Heart left ventricle (tissue), 16 donors: ENCODE data around the gene XKR7. TPM values are rescaled to one million over a fixed set of nuclear protein-coding genes. Genes with fewer than 3 reads are reported as not detected.

Experiments
- ATAC-seq, 4 donors: fragments of 200-7000 bp; cut with Tn5 transposase; one replicate each; pipeline ENCODE4 v1.9.1; 2020 to 2022; ENCODE audit warnings: moderate library complexity in 4 of 4, mild to moderate bottlenecking in 3 of 4, moderate number of reproducible peaks in 1 of 4
- DNase-seq, 5 donors: peaks; one replicate each; pipeline ENCODE4 v3.0.0-alpha.2; 2020
- H3K27ac ChIP-seq, 12 donors: fragments of 200-600 bp; sonication (generic) in 4 of 12; one replicate each; pipeline versions ENCODE4 v1.5.0 to v1.8.0; 2016 to 2022; ENCODE audit warnings: mild to moderate bottlenecking in 2 of 12
- H3K27me3 ChIP-seq, 9 donors: fragments of 200-600 bp; sonication (generic) in 2 of 9; one replicate each; pipeline versions ENCODE4 v1.5.1 to v1.8.0; 2016 to 2022; ENCODE audit warnings: mild to moderate bottlenecking in 3 of 9
- H3K36me3 ChIP-seq, 9 donors: fragments of 200-600 bp; sonication (generic) in 2 of 9; one replicate each; pipeline versions ENCODE4 v1.5.0 to v1.8.0; 2018 to 2022; ENCODE audit warnings: mild to moderate bottlenecking in 2 of 9
- H3K4me1 ChIP-seq, 12 donors: fragments of 200-600 bp; sonication (generic) in 4 of 12; one replicate each; pipeline versions ENCODE4 v1.5.0 to v1.8.0; 2016 to 2022; ENCODE audit warnings: mild to moderate bottlenecking in 3 of 12
- H3K4me3 ChIP-seq, 12 donors: fragments of 200-600 bp; sonication (generic) in 4 of 12; one replicate each; pipeline versions ENCODE4 v1.5.0 to v1.8.0; 2017 to 2022; ENCODE audit warnings: mild to moderate bottlenecking in 9 of 12, moderate library complexity in 4 of 12
- H3K9me3 ChIP-seq, 12 donors: fragments of 200-600 bp; sonication (generic) in 4 of 12; one replicate each; pipeline versions ENCODE4 v1.5.0 to v1.8.0; 2016 to 2022; ENCODE audit warnings: mild to moderate bottlenecking in 1 of 12
- POLR2A ChIP-seq, 2 donors: fragments of 450-650 bp; IDR thresholded peaks; one replicate each; pipeline ENCODE4 v1.6.1; 2017; ENCODE audit warnings: antibody characterized with exemption in 2 of 2, mild to moderate bottlenecking in 2 of 2, moderate library complexity in 2 of 2
- WGBS, 4 donors: extraction: QIAGEN DNeasy Blood & Tissue Kit in 2 of 4; methylation state at CpG; one replicate each; pipeline versions ENCODE4 v1.1.5 to v1.1.7; 2013 to 2018; 5-methylcytosine and 5-hydroxymethylcytosine counted together
- intact Hi-C, 10 donors: fragments of 100-400 bp; cut with DNase I; formaldehyde crosslinking; loops; one replicate each; pipeline versions ENCODE4 v1.11.1 to v1.14.2; 2022
- polyA plus RNA-seq, 2 donors: library from polyadenylated mRNA; stranded (reverse); fragments of 200-250 nt; gene quantifications; one replicate each; pipeline ENCODE4 v1.2.3, GENCODE V29; 2013
- total RNA-seq, 9 donors: library from RNA; depleted of rRNA in 2 of 9; stranded (reverse); fragments of >200 nt in 2 of 9; fragmentation: NEBNext Ultra II Directional in 3 of 9; extraction: Animal tissue kit (Norgen Biotek cat#: 25700) in 3 of 9; gene quantifications; one replicate each; pipeline versions ENCODE4 v1.1.0 to v1.2.4, GENCODE V29; 2016 to 2023
- TF ChIP-seq, protein P1 (sequence below), 12 donors: fragments of 200-600 bp; sonication (generic) in 4 of 12; IDR thresholded peaks; one replicate each; pipeline versions ENCODE4 v1.5.0 to v1.8.0; 2018 to 2022; ENCODE audit warnings: antibody characterized with exemption in 12 of 12, mild to moderate bottlenecking in 5 of 12
- donor health status: ischemic (EF 13 %, LVEDD 7.1; RV severe dilation, severe dysfunction).
- donor health status: healthy with polysubstance abuse.
- donor health status: DM: no; HTN: yes; CAD: no.
- donor health status: DM: no; HTN: no; CAD: no.
- donor health status: ischemic (EF 25% LVEDD 6.9; RV normal size, moderate dysfunction).
- donor health status: ischemic (EF 25% LVEDD 5.7; RV mildly dilated, moderate dysfunction).
- donor health status: healthy.
- donor health status: DM: yes; HTN: yes; CAD: no.
- donor health status: ischemic (EF 35%, LVEDD 5.7; RV mildly dilated, moderate dysfunction).
- donor health status: nonischemic (EF 11% LVEDD 7.7; RV severe dilation, severe dysfunction).
- donor health status: DM: yes; HTN: yes; CAD: no.
- donor health status: PGD.
- donor health status: ischemic (EF 29% LVEDD 5.4; RV normal size, mild dysfunction).
- donor health status: nonischemic (EF 23%, LVEDD 6.1; RV moderate dilation, normal function).

Gene XKR7
- total and polyA plus RNA-seq, 11 donors, result not detected

GRCh38 chr20:31937820-31938219 is 30.1 kb upstream of the XKR7 start:
- DNase-seq, result no peak
- Histone ChIP-seq H3K27me3 (no peaks in the 10 kb centered on the region), H3K4me1 (peaks cover 0 to 8% (median 1%) of the 10 kb centered on the region in 12 donors), H3K9me3 (no peaks in the 10 kb centered on the region), H3K4me3 (no peak overlapping the region), H3K27ac (no peak overlapping the region), H3K36me3 (peaks cover 0 to 7% (median 0%) of the 10 kb centered on the region in 9 donors)
- intact Hi-C loops, result no loop called here
- WGBS, 4 donors, result 41 to 68% (median 57%) methylated on average over 1 of the region's 1 CpG
- no peak for TF ChIP-seq POLR2A (IDR thresholded peaks at IDR 0.05)
- TF ChIP-seq, protein P1, sequence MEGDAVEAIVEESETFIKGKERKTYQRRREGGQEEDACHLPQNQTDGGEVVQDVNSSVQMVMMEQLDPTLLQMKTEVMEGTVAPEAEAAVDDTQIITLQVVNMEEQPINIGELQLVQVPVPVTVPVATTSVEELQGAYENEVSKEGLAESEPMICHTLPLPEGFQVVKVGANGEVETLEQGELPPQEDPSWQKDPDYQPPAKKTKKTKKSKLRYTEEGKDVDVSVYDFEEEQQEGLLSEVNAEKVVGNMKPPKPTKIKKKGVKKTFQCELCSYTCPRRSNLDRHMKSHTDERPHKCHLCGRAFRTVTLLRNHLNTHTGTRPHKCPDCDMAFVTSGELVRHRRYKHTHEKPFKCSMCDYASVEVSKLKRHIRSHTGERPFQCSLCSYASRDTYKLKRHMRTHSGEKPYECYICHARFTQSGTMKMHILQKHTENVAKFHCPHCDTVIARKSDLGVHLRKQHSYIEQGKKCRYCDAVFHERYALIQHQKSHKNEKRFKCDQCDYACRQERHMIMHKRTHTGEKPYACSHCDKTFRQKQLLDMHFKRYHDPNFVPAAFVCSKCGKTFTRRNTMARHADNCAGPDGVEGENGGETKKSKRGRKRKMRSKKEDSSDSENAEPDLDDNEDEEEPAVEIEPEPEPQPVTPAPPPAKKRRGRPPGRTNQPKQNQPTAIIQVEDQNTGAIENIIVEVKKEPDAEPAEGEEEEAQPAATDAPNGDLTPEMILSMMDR (IDR thresholded peaks at IDR 0.05), result no peak
- ATAC-seq, result no peak

DNA sequence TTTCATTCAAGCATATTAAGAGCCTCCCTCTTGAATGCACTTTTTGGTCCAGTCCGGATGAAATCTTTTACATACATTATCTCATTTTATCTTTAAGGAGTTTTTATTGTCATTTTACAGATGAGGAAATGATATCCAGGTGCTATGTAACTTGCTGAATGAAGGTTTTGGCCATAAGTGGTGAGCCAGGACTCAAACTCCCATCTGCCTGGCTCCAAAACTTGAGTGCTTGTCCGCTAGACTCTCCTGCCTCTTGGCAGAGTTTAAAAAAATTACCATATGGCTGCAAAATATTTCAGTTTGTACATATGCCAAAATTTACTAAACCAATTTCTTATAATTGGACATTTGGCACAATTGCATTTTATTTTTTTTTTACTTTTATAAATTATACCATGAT is 28.3 kb upstream of the XKR7 start:
- H3K9me3 ChIP-seq, result no peaks in the 10 kb centered on the region
- DNase-seq (no peak), ATAC-seq (no peak)
- no peak overlapping the region for H3K27ac ChIP-seq
- peaks cover 0 to 18% (median 6%) of the 10 kb centered on the region in 12 donors for H3K4me1 ChIP-seq
- H3K4me3 ChIP-seq, result no peak overlapping the region
- peaks cover 0 to 23% (median 8%) of the 10 kb centered on the region in 9 donors for H3K36me3 ChIP-seq
- intact Hi-C loops, result no loop called here
- H3K27me3 ChIP-seq, result no peaks in the 10 kb centered on the region
- TF ChIP-seq, protein P1 (IDR thresholded peaks at IDR 0.05), result no peak
- no peak for TF ChIP-seq POLR2A (IDR thresholded peaks at IDR 0.05)
- 92 to 96% (median 93%) methylated on average over 2 of the region's 2 CpGs for WGBS, 4 donors

DNA sequence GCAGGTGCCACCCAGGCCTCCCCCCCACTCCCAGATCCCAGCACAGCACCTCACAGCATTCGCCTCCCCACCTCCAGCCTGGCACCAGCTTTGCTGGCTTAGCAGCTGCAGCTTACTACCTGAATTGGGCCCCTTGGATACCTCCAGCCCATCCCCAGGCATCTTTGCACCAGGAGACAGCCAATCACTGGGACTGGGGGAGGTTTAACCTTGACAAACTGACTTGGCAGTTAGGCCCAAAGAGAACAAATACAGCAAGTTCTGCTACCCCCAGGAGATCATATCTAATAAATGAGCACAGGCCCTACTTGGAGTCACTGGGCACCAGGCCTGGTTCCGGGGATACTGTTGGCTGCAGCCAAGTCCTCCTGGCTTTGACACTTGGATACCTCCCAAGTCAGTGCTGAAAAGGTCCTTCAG is 24.9 kb upstream of the XKR7 start:
- Histone ChIP-seq H3K27ac (peak overlapping the region in 6 of 12 donors; percentile 10 to 52 (median 30)), H3K4me1 (peaks cover 0 to 27% (median 6%) of the 10 kb centered on the region in 12 donors), H3K4me3 (no peak overlapping the region), H3K27me3 (no peaks in the 10 kb centered on the region), H3K36me3 (peaks cover 0 to 57% (median 41%) of the 10 kb centered on the region in 9 donors), H3K9me3 (peaks cover 0 to 2% (median 0%) of the 10 kb centered on the region in 12 donors)
- intact Hi-C loops, result no loop called here
- ATAC-seq (peak; percentile 85 to 87 (median 87)), DNase-seq (peak in 4 of 5 donors; percentile 42 to 67 (median 55))
- no peak for TF ChIP-seq POLR2A (IDR thresholded peaks at IDR 0.05)
- WGBS, 4 donors, result 0 to 54% (median 42%) methylated on average over 1 to 2 of the region's 2 CpGs

GRCh38 chr20:31945319-31945718 is 22.6 kb upstream of the XKR7 start:
- Histone ChIP-seq H3K4me3 (no peak overlapping the region), H3K9me3 (peaks cover 0 to 6% (median 0%) of the 10 kb centered on the region in 12 donors), H3K27me3 (no peaks in the 10 kb centered on the region), H3K4me1 (peaks cover 0 to 34% (median 10%) of the 10 kb centered on the region in 12 donors), H3K27ac (no peak overlapping the region), H3K36me3 (peaks cover 5 to 75% (median 59%) of the 10 kb centered on the region in 9 donors)
- 72 to 96% (median 84%) methylated on average over 3 to 4 of the region's 4 CpGs for WGBS, 4 donors
- DNase-seq, result no peak
- ATAC-seq, result no peak
- no peak for TF ChIP-seq POLR2A (IDR thresholded peaks at IDR 0.05)
- TF ChIP-seq, protein P1 (IDR thresholded peaks at IDR 0.05), result no peak
- intact Hi-C loops, result no loop called here

DNA sequence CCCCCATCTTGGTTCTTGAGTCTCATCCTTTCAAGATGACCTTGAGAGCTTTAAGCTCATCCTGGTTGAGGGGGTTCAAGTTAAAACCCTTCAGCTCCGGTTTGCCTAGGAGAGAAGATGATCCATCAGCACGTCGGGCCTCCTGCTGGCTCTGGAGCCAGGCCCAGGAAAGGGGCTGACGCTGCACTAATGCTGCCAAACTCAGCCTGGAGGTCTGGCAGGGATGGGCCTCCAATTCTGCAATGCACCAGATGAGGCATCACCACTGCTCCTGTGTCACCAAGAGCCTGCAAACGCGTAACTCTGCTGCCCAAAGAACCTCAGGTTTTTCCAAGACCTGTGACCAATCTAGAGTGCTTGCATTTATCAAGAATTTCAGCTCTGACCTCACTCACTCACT is 22.2 kb upstream of the XKR7 start:
- DNase-seq (no peak), ATAC-seq (peak in 1 of 4 donors; percentile 32)
- TF ChIP-seq, protein P1 (IDR thresholded peaks at IDR 0.05), result no peak
- TF ChIP-seq POLR2A (IDR thresholded peaks at IDR 0.05), result no peak
- Histone ChIP-seq H3K4me1 (peaks cover 0 to 39% (median 15%) of the 10 kb centered on the region in 12 donors), H3K9me3 (peaks cover 0 to 6% (median 0%) of the 10 kb centered on the region in 12 donors), H3K27me3 (no peaks in the 10 kb centered on the region), H3K4me3 (no peak overlapping the region), H3K27ac (no peak overlapping the region), H3K36me3 (peaks cover 5 to 75% (median 59%) of the 10 kb centered on the region in 9 donors)
- 51 to 75% (median 63%) methylated on average over 2 to 6 of the region's 6 CpGs for WGBS, 4 donors
- intact Hi-C loops, result loop anchor here in 1 of 10 donors (2.0 kb wide), 1 partner anchor 89 kb away; no protein-coding TSS in a partner anchor
